Body of pancreas (tissue), 4 donors: ENCODE data around the gene SSH2. TPM values are rescaled to one million over a fixed set of nuclear protein-coding genes. Genes with fewer than 3 reads are reported as not detected.

Experiments
- ATAC-seq: fragments of 150-250 bp; one replicate; pipeline ENCODE4 v1.9.1; 2016
- DNase-seq, 4 donors: peaks; one replicate each; pipeline ENCODE4 v3.0.0-alpha.2; 2019
- H3K27ac ChIP-seq, 4 donors: fragments of 200-600 bp; sonication (generic); 1 replicate in 3 of 4; 2 replicates in 1 of 4; pipeline versions ENCODE4 v1.5.1 to v1.6.1; 2016 to 2019; ENCODE audit warnings: mild to moderate bottlenecking in 1 of 4, mixed read lengths in 1 of 4, moderate library complexity in 1 of 4
- H3K27me3 ChIP-seq, 2 donors: fragments of 200-600 bp; sonication (generic); one replicate each; pipeline ENCODE4 v1.6.0; 2016; ENCODE audit warnings: mild to moderate bottlenecking in 1 of 2
- H3K36me3 ChIP-seq, 2 donors: fragments of 200-600 bp; sonication (generic); replicated peaks in 1 of 2; 2 replicates each; pipeline ENCODE4 v1.5.1; 2016; ENCODE audit warnings: low read depth in 2 of 2; ENCODE audit not compliant: insufficient read depth in 1 of 2
- H3K4me1 ChIP-seq: fragments of 200-600 bp; sonication (generic); one replicate; pipeline ENCODE4 v1.6.0; 2016
- H3K4me3 ChIP-seq, 2 donors: fragments of 200-600 bp; sonication (generic); 1 replicate in 1 of 2; 2 replicates in 1 of 2; pipeline ENCODE4 v1.5.1; 2016 to 2019
- H3K9me3 ChIP-seq, 3 donors: fragments of 200-600 bp; sonication (generic); 1 replicate in 2 of 3; 2 replicates in 1 of 3; pipeline ENCODE4 v1.5.1; 2016
- POLR2A ChIP-seq, 3 donors: fragments of 450-650 bp; IDR thresholded peaks; one replicate each; pipeline ENCODE4 v1.6.1; 2016; ENCODE audit warnings: antibody characterized with exemption in 3 of 3, mild to moderate bottlenecking in 2 of 3
- WGBS, 2 donors: methylation state at CpG; one replicate each; pipeline ENCODE4 v1.1.5; 2017; 5-methylcytosine and 5-hydroxymethylcytosine counted together
- intact Hi-C: fragments of 100-400 bp; cut with DNase I; formaldehyde crosslinking; loops from one replicate; pipeline ENCODE4 v1.15.1; 2023
- total RNA-seq, 2 donors: library from RNA; depleted of rRNA; stranded (reverse); fragments of >200 nt; gene quantifications; one replicate each; pipeline ENCODE4 v1.1.0, GENCODE V29; 2016
- TF ChIP-seq, protein P1 (sequence below), 7 experiments: fragments of 450-650 bp in 4 of 7; fragments of 200-600 bp in 3 of 7; sonication (generic) in 3 of 7; IDR thresholded peaks; one replicate each; pipeline ENCODE4 v1.5.1; 2016 to 2019; ENCODE audit warnings: antibody characterized with exemption in 7 of 7

The SSH2 gene
- total RNA-seq, 2 donors from 2014 or later: 8.2 to 8.6 TPM

- no peak overlapping the region for H3K27ac ChIP-seq
- intact Hi-C loops: no loop called here
- WGBS, 2 donors: 31 to 40% methylated on average over 1 of the region's 1 CpG
- H3K4me3 ChIP-seq: no peak overlapping the region
- TF ChIP-seq, protein P1, sequence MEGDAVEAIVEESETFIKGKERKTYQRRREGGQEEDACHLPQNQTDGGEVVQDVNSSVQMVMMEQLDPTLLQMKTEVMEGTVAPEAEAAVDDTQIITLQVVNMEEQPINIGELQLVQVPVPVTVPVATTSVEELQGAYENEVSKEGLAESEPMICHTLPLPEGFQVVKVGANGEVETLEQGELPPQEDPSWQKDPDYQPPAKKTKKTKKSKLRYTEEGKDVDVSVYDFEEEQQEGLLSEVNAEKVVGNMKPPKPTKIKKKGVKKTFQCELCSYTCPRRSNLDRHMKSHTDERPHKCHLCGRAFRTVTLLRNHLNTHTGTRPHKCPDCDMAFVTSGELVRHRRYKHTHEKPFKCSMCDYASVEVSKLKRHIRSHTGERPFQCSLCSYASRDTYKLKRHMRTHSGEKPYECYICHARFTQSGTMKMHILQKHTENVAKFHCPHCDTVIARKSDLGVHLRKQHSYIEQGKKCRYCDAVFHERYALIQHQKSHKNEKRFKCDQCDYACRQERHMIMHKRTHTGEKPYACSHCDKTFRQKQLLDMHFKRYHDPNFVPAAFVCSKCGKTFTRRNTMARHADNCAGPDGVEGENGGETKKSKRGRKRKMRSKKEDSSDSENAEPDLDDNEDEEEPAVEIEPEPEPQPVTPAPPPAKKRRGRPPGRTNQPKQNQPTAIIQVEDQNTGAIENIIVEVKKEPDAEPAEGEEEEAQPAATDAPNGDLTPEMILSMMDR (IDR thresholded peaks at IDR 0.05): no peak
- TF ChIP-seq POLR2A (IDR thresholded peaks at IDR 0.05): no peak
- H3K4me1 ChIP-seq: no peaks in the 10 kb centered on the region
- peaks cover 0 to 3% of the 10 kb centered on the region in 2 donors for H3K36me3 ChIP-seq
- no peaks in the 10 kb centered on the region for H3K27me3 ChIP-seq
- no peaks in the 10 kb centered on the region for H3K9me3 ChIP-seq
- DNase-seq (no peak), ATAC-seq (no peak)
These were observed 266.9 kb downstream of the SSH2 start for GRCh38 chr17:29663155-29663554.

GRCh38 chr17:29661213-29661612 is 268.8 kb downstream of the SSH2 start:
- intact Hi-C loops: no loop called here
- H3K27ac ChIP-seq: no peak overlapping the region
- H3K4me1 ChIP-seq: no peaks in the 10 kb centered on the region
- ATAC-seq (no peak), DNase-seq (no peak)
- no peak overlapping the region for H3K4me3 ChIP-seq
- H3K9me3 ChIP-seq: no peaks in the 10 kb centered on the region
- no peak for TF ChIP-seq POLR2A (IDR thresholded peaks at IDR 0.05)
- TF ChIP-seq, protein P1 (IDR thresholded peaks at IDR 0.05): no peak
- 36 to 48% methylated on average over 2 of the region's 2 CpGs for WGBS, 2 donors
- H3K36me3 ChIP-seq: no peaks in the 10 kb centered on the region
- H3K27me3 ChIP-seq: no peaks in the 10 kb centered on the region

GRCh38 chr17:29659155-29659554 is 270.9 kb downstream of the SSH2 start:
- no peaks in the 10 kb centered on the region for H3K36me3 ChIP-seq
- ATAC-seq: no peak
- H3K9me3 ChIP-seq: no peaks in the 10 kb centered on the region
- TF ChIP-seq, protein P1 (IDR thresholded peaks at IDR 0.05): no peak
- TF ChIP-seq POLR2A (IDR thresholded peaks at IDR 0.05): no peak
- intact Hi-C loops: no loop called here
- H3K4me3 ChIP-seq: no peak overlapping the region
- WGBS, 2 donors: 70 to 97% methylated on average over 2 of the region's 2 CpGs
- H3K27ac ChIP-seq: no peak overlapping the region
- no peaks in the 10 kb centered on the region for H3K4me1 ChIP-seq
- DNase-seq: no peak
- no peaks in the 10 kb centered on the region for H3K27me3 ChIP-seq

DNA sequence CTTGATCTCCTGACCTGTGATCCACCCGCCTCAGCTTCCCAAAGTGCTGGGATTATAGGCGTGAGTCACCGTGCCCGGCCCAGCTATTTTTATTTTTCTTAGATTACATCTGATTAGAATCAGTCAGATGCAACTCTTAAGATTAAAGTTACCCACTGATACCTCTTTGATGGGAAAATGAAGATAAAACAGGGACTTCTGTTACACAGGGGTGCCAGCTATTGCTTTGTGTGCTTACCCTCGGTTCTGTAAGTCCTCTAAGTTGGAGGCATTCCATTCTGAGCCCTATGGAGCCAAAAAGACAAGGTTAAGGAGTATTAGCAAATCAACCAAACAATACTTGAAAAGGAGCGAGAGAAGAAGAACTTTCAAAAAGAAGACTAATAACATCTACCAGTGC is 274.7 kb downstream of the SSH2 start:
- H3K4me1 ChIP-seq: no peaks in the 10 kb centered on the region
- H3K27me3 ChIP-seq: no peaks in the 10 kb centered on the region
- intact Hi-C loops: no loop called here
- H3K36me3 ChIP-seq: no peaks in the 10 kb centered on the region
- no peak for DNase-seq
- no peak overlapping the region for H3K4me3 ChIP-seq
- H3K9me3 ChIP-seq: no peaks in the 10 kb centered on the region
- H3K27ac ChIP-seq: no peak overlapping the region
- no peak for TF ChIP-seq POLR2A (IDR thresholded peaks at IDR 0.05)
- TF ChIP-seq, protein P1 (IDR thresholded peaks at IDR 0.05): no peak
- 94 to 97% methylated on average over 6 of the region's 6 CpGs for WGBS, 2 donors
- ATAC-seq: no peak

- no peak for ATAC-seq
- WGBS, 2 donors: 57 to 76% methylated on average over 1 of the region's 1 CpG
- no peaks in the 10 kb centered on the region for H3K36me3 ChIP-seq
These were observed 275.9 kb downstream of the SSH2 start for GRCh38 chr17:29653995-29654714.

More at GRCh38 chr17:29653995-29654714, 275.9 kb downstream of the SSH2 start:
- intact Hi-C loops: no loop called here
- H3K4me1 ChIP-seq: no peaks in the 10 kb centered on the region
- no peak for DNase-seq
- no peak for TF ChIP-seq POLR2A (IDR thresholded peaks at IDR 0.05)
- H3K4me3 ChIP-seq: no peak overlapping the region
- no peak overlapping the region for H3K27ac ChIP-seq
- no peaks in the 10 kb centered on the region for H3K9me3 ChIP-seq
- H3K27me3 ChIP-seq: no peaks in the 10 kb centered on the region
